ENCODE measurements around the gene GALNT2.

- TF ChIP-seq POLR2AphosphoS5 (IDR thresholded peaks at IDR 0.05; ENCODE audit: low read depth, low read length) (no peak), POLR2A (IDR thresholded peaks at IDR 0.05; ENCODE audit: low read depth, low read length) (no peak), TAF1 (IDR thresholded peaks at IDR 0.05; ENCODE audit: low read depth, low read length) (no peak), PAX5 (IDR thresholded peaks at IDR 0.05; ENCODE audit: insufficient read depth, low read length, severe bottlenecking) (no peak)
Observed at GRCh38 chr1:230248889-230249270, 181.8 kb downstream of the GALNT2 start.
